GM19351 (cell line): Measurements from ENCODE around the gene CARD18.

Experiments used
- ATAC-seq: cut with Tn5 transposase; IDR thresholded peaks from one replicate; pipeline ENCODE4 v1.9.1; 2021; ENCODE audit warnings: mild to moderate bottlenecking, moderate library complexity; ENCODE audit not compliant: unreplicated experiment

The CARD18 gene

GRCh38 chr11:105139669-105140068 is at the start of gene CARD18:
TSS of gene CARD18 (minus strand) at chr11:105139769. CDS start at chr11:105139726, 43 bp downstream.
- no peak for ATAC-seq

GRCh38 chr11:105183987-105184386 is 44.4 kb upstream of the CARD18 start:
- ATAC-seq, result no peak

- ATAC-seq, result no peak
Observed at GRCh38 chr11:105183426-105183825, 43.9 kb upstream of the CARD18 start.

GRCh38 chr11:105181521-105181920 is 42.0 kb upstream of the CARD18 start:
- no peak for ATAC-seq

- no peak for ATAC-seq
Observed at GRCh38 chr11:105181100-105181499, 41.5 kb upstream of the CARD18 start.

GRCh38 chr11:105179542-105180278 is 40.1 kb upstream of the CARD18 start:
- ATAC-seq, result no peak

- no peak for ATAC-seq
Observed at GRCh38 chr11:105177658-105178057, 38.1 kb upstream of the CARD18 start.

DNA sequence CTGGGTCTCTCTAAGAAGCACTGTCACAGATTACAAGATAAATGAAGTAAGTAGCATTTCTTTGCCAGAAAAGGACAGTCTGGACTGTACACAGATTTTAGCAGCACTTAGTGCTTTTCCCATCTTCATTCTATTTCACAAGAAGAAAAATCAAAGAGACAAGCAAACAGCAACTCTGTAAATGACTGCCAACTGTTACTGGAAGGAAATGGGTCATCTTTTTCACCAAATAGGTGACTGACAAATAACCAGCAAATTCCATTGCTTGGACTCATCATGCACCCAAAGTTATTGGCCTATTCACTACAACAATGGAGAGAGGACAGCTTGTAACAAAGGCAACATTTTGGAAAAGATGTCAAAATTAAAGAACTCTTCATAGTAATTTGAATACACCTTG is 28.9 kb upstream of the CARD18 start:
- no peak for ATAC-seq

DNA sequence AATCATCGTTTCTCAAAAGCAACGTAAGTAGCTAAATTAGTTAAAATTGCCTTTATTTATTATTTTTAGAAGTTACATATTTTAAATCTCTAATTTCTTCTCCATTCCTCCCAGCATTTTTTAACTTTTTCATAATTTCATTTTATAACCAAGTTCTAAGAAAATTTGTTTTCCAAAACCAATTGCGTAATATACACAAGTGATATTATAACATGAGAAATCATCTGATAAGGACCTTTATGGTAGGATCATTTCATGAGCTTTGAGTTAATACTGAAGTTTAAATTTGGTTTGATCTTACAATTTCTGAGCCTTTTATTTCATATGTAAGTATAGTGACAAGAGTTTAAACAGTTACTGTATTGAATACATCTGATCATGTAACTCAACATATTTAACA is 27.7 kb upstream of the CARD18 start:
- ATAC-seq, result no peak

DNA sequence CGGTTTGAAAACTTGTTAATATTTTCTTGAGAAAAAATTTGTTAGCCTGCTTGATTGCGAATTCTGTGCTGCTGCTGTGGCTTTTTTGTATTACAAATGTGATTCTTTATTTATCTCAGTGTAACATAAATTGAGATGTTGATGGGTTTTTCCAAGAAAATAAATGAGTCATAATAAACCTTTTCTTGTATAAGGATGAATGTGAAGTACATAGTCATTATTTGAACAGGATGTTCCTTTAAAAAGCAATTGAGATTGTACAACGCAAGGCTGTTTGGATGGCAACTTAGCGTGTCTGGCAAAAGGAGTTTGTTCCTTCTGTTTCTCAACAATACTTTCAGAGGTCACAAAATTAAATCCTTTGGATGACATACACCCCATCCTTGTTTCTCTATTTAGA is 24.6 kb upstream of the CARD18 start:
- no peak for ATAC-seq

DNA sequence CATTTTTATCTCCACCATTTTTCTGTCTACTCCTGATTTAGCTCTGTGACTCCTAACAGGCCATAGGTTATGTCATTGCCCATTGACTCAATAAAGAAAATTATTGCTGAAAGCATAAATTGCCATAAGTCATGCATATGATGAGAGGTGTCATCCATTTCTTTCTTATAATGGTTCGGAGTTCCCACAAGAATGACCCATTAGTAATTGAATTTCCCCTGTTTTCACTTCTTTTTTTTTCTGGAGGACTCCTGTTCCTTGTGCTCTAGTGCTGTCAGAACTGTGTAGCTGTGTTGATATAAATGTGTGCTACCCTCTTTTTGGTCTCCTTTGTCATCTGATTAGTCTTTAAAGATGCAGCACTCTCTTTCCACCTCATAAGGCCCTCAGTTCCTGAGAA is 22.9 kb upstream of the CARD18 start:
- no peak for ATAC-seq

DNA sequence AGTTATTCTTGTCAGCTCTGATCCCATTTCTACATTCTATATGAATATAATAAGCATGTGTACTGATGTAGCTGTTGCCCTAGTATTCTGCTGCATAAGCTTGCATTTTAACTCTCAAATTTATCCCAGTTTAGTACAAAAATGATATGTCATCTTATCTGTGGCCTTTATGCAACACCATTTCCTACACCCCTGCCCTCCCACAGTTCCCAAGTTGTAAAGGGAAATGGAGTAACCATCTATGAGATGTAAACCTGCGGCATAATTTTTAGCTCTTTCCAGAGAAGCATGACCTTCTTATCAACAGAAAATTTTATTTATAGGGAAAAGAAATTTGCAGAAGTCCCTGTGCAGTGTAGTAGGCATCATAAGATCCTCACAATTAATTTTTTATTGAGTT is 18.9 kb upstream of the CARD18 start:
- no peak for ATAC-seq

DNA sequence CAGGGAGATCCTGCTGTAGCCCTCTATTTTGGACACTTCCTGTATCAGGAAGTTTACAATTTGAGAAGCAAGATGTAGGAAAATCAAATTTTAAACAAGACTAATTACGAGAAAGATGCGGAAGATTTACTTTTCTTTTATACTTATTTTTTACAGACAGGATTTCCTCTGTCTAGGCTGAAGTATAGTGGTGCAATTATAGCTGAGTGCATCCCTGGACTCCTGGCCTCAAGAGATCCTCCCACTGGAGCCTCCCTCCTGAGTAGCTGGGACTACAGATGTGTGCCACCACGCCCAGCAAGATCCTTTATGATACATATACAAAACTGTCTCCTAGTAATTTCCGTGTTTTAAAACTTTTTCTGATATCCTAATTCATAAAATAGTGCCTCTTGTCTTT is 17.2 kb upstream of the CARD18 start:
- ATAC-seq, result no peak

GRCh38 chr11:105156231-105156630 is 16.7 kb upstream of the CARD18 start:
- ATAC-seq, result no peak

GRCh38 chr11:105155679-105156078 is 16.1 kb upstream of the CARD18 start:
- ATAC-seq, result no peak

DNA sequence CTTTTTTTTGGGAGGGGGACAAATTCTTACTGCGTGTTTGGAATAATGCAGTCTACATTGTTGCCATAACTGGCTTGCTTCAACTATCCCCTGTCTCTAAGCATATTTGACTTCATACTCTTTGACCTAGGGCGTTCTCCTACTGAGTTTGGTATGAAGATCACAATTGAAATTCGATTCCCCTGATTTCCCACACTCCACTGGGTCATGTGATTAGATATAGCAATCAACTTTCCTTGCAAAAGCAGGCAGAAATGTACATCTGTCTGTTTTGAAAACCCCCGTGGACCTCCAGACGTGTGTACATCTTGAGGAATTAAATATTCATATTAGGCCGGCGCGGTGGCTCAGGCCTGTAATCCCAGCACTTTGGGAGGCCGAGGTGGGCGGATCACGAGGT is 13.8 kb upstream of the CARD18 start:
- no peak for ATAC-seq

DNA sequence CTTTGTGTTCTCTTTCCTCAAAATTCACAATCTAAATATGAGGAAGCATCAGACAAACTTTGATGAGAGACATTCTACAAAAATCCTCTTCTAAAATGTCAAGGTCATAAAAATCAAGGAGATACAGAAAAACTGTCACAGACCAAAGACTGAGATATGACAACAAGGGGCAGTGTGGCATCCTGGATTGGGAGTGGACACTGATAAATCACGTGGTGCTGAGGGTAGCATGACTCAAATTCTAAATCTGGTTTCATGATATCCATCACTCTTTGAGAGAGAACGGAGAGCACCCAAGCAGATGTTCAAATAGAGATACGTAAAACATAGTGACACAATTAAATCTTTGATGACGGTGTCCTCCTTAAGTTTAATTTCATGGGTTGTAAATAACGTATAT is 13.0 kb upstream of the CARD18 start:
- ATAC-seq, result no peak

DNA sequence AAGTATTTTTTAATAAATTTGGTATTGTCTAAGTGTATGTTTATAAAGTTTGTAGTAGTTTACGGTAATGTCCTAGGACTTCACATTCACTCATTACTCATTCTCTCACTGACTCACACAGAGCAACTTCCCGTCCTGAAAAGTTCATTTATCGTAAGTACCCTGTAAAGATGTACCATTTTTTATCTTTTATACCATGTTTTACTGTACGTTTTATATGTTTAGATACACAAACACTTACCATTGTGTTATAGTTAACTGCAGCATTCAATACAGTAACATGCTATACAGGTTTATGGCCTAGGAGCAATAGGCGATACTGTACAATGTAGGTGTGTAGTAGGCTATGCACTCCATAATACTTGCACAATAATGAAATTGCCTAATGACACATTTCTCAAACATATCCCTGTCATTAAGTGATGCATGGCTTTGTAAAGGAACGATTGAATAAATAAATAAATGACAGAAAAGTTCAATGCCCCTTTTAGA is 12.5 kb upstream of the CARD18 start:
- no peak for ATAC-seq

DNA sequence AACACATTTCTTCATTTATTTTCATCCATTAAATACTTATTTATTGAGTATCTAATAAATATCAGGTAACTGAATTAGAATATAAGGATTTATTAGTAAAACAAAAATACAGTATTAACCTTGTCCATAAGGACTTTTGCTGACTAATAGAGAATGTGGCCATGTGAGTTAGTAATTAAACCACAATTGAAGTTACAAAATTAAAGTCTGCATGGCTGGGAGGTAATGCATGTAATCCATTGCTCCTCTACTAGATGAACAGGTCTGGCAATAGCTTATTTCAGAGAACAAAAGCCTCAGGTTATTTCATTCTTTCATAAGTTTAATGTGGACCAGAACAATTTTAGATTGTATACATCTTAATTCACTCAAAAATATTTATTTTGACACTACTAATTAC is 9.9 kb upstream of the CARD18 start:
- no peak for ATAC-seq

DNA sequence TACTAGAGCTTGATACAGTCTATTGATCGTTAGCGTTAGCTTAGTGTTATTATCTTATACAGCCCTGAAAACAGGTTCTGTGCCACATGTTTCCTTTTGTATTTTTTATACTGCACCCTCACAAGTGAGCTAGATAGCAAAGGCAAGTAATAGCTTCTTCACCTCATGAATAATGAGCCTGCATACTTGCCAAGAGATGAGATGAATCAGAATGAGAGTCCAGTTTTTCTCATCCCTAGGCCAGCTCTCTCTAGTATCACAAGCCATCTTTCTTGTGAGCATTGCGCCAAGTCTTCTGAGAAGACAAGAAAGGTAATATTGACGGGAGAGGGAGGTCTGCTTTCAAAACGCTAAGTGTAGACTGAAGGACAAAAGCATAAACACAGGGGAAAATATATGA is 8.7 kb upstream of the CARD18 start:
- no peak for ATAC-seq

GRCh38 chr11:105144887-105145286 is 5.3 kb upstream of the CARD18 start:
- ATAC-seq, result no peak

DNA sequence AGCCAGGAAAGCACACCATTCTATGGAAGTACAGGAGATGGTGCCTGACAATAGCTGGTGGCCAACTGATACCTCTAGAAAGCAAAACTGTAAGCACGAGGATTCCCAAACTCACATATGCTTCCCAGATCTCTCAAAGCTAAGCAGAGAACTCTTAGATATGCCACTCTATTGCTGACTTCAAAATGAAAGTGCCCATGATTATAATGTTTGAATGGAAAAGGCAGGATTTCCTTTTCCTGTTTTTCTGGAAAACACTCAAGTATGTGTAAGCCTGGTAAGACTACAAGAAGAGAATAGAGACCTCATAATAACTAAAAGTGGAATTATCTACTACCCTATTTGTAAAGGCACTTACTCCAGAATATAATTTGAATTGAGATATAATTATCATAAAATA is 2.6 kb upstream of the CARD18 start:
- no peak for ATAC-seq

DNA sequence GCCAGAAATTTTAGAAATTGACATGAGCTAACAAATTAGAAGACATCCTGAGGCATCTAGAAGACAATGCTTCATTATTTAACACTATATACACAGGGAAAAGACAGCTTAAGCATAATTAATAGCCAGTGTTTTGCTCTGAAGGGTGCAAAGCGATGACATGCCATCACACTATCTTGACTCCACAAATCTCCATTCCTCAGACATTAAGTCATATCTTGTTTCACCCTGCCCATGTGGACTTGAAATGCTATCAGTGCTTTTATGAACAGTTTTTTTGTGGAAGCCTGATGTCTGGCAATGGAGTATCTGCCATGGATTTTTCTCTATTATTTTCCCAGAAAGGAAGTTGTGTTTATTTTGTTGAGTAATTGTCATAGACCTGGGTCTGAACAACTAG is 2.3 kb downstream of the CARD18 start:
- no peak for ATAC-seq
